Caco-2 (cell line): ENCODE data around the gene CITED4. TPM values are rescaled to one million over a fixed set of nuclear protein-coding genes. Genes with fewer than 3 reads are reported as not detected.

ENCODE experiments used
- BruUV-seq: library from RNA; stranded (reverse); fragments of 400-500 nt; replicated peaks from 2 replicates; lab custom pipeline; 2021; lab: Mats Ljungman, UMichigan
- CTCF ChIA-PET: fragments of 300-600 bp; sonication (Branson Sonifier 250); formaldehyde crosslinking; loops from one replicate; lab custom pipeline; 2022; ENCODE audit warnings: antibody characterized with exemption; lab: Charles Lee
- POLR2A ChIA-PET: fragments of 300-600 bp; sonication (Branson Sonifier 250); formaldehyde crosslinking; loops from one replicate; lab custom pipeline; 2022; ENCODE audit warnings: antibody characterized with exemption; lab: Charles Lee
- DNase-seq, 2 experiments: peaks; one replicate each; pipeline versions ENCODE4 v3.0.0 to v3.0.0-alpha.2; 2020 to 2022
- H3K27me3 ChIP-seq: replicated peaks from 2 replicates; pipeline ENCODE4 v1.6.0; 2011; ENCODE audit warnings: low read length; ENCODE audit not compliant: control insufficient read depth, insufficient read depth
- H3K36me3 ChIP-seq: 2 replicates; pipeline ENCODE4 v1.5.1; 2011; ENCODE audit warnings: low read length; ENCODE audit not compliant: control insufficient read depth, insufficient read depth
- H3K4me1 ChIP-seq: fragments of 250-450 bp; sonication (Bioruptor Pico); 2 replicates; pipeline ENCODE4 v1.5.1; 2020; ENCODE audit warnings: mild to moderate bottlenecking
- H3K4me3 ChIP-seq: 2 replicates; pipeline ENCODE4 v1.5.1; 2011; ENCODE audit warnings: low read depth, mild to moderate bottlenecking, control low read depth, low read length
- H3K9me3 ChIP-seq: fragments of 250-450 bp; sonication (Bioruptor Pico); 2 replicates; pipeline ENCODE4 v1.5.1; 2020; ENCODE audit warnings: mild to moderate bottlenecking, moderate library complexity
- H3K27ac Mint-ChIP-seq: one replicate; pipeline ENCODE4 v1.8.0; 2022; ENCODE audit warnings: mixed read lengths; ENCODE audit not compliant: unreplicated experiment
- H3K27me3 Mint-ChIP-seq: one replicate; pipeline ENCODE4 v1.8.0; 2022; ENCODE audit warnings: mixed read lengths; ENCODE audit not compliant: insufficient read depth, unreplicated experiment
- H3K36me3 Mint-ChIP-seq: one replicate; pipeline ENCODE4 v1.8.0; 2022; ENCODE audit warnings: mild to moderate bottlenecking, mixed read lengths; ENCODE audit not compliant: insufficient read depth, unreplicated experiment
- H3K4me1 Mint-ChIP-seq: one replicate; pipeline ENCODE4 v1.8.0; 2022; ENCODE audit warnings: low read depth, mixed read lengths; ENCODE audit not compliant: unreplicated experiment
- H3K4me3 Mint-ChIP-seq: one replicate; pipeline ENCODE4 v1.8.0; 2022; ENCODE audit warnings: mild to moderate bottlenecking, moderate library complexity, mixed read lengths; ENCODE audit not compliant: unreplicated experiment
- H3K9me3 Mint-ChIP-seq: one replicate; pipeline ENCODE4 v1.8.0; 2022; ENCODE audit warnings: mixed read lengths; ENCODE audit not compliant: unreplicated experiment
- CTCF ChIP-seq, 2 experiments: fragments of 200-600 bp in 1 of 2; IDR thresholded peaks; 1 replicate in 1 of 2; 2 replicates in 1 of 2; pipeline versions ENCODE4 v1.5.1 to v1.8.0; 2011 to 2022; ENCODE audit warnings: antibody characterized with exemption in 1 of 2, control low read depth in 1 of 2, inconsistent platforms in 1 of 2, low read depth in 1 of 2, low read length in 1 of 2, mild to moderate bottlenecking in 1 of 2, moderate library complexity in 1 of 2; ENCODE audit not compliant: insufficient read depth in 1 of 2, severe bottlenecking in 1 of 2, unreplicated experiment in 1 of 2
- intact Hi-C: fragments of 100-400 bp; cut with micrococcal nuclease; formaldehyde crosslinking; loops from one replicate; pipeline ENCODE4 v1.10.0; 2022; ENCODE audit not compliant: unreplicated experiment
- total RNA-seq: library from RNA; stranded (reverse); gene quantifications from 2 replicates; pipeline ENCODE4 v1.2.3, GENCODE V29; 2022

Gene CITED4
- total RNA-seq, 1 experiment from 2014 or later, result 19.5 TPM

- peaks cover 3% of the 10 kb centered on the region; the same call in 1 of the 2 replicates for H3K9me3 ChIP-seq
- Mint-ChIP-seq H3K27ac (no peak overlapping the region), H3K36me3 (no peaks in the 10 kb centered on the region), H3K9me3 (no peaks in the 10 kb centered on the region), H3K4me1 (no peaks in the 10 kb centered on the region), H3K27me3 (no peaks in the 10 kb centered on the region), H3K4me3 (no peak overlapping the region)
- BruUV-seq, result no TSS peak
- CTCF ChIA-PET, result no interaction called here
- H3K4me3 ChIP-seq, result no peak overlapping the region
- no peak for DNase-seq
- intact Hi-C loops, result no loop called here
- H3K27me3 ChIP-seq, result no peaks in the 10 kb centered on the region
- TF ChIP-seq CTCF (IDR thresholded peaks at IDR 0.05; ENCODE audit: insufficient read depth in 1 of 2, low read depth in 1 of 2, low read length in 1 of 2, severe bottlenecking in 1 of 2, unreplicated experiment in 1 of 2), result no peak
- no peaks in the 10 kb centered on the region for H3K36me3 ChIP-seq
- POLR2A ChIA-PET, result no interaction called here
- H3K4me1 ChIP-seq, result no peaks in the 10 kb centered on the region
Measured at GRCh38 chr1:40878906-40879305, 16.7 kb upstream of the CITED4 start.

- Mint-ChIP-seq H3K4me1 (no peaks in the 10 kb centered on the region), H3K27ac (no peak overlapping the region), H3K27me3 (no peaks in the 10 kb centered on the region), H3K4me3 (no peak overlapping the region), H3K9me3 (no peaks in the 10 kb centered on the region), H3K36me3 (no peaks in the 10 kb centered on the region)
- intact Hi-C loops, result no loop called here
- no peaks in the 10 kb centered on the region for H3K36me3 ChIP-seq
- H3K9me3 ChIP-seq, result peaks cover 3% of the 10 kb centered on the region; the same call in 1 of the 2 replicates
- POLR2A ChIA-PET, result no interaction called here
- no peak for TF ChIP-seq CTCF (IDR thresholded peaks at IDR 0.05; ENCODE audit: insufficient read depth in 1 of 2, low read depth in 1 of 2, low read length in 1 of 2, severe bottlenecking in 1 of 2, unreplicated experiment in 1 of 2)
- no TSS peak for BruUV-seq
- H3K27me3 ChIP-seq, result no peaks in the 10 kb centered on the region
- no peaks in the 10 kb centered on the region for H3K4me1 ChIP-seq
- DNase-seq, result no peak
- CTCF ChIA-PET, result interaction anchor here (0.6 kb wide), 1 partner anchor 58 kb away, joined by 6 read pairs; no protein-coding TSS in a partner anchor
- no peak overlapping the region for H3K4me3 ChIP-seq
Measured at GRCh38 chr1:40877698-40878097, 15.5 kb upstream of the CITED4 start.

DNA sequence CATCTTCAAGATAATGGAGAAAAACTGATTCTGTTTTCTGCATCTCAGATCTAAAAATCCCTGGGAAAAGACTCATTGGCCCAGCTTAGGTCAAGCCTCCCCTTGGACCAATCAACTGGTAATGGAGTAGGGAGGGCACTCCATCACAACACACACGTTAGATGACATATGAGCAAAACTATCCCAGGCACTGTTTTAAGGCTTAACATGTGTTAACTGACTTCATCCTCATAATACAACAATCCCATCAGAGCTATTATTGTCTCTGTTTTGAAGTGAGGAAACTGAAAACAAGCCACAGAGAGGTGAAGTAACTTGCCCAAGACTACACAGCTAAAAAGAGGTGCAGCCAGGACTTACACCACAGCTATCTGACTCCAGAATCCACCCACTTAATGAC, 14.7 kb upstream of the CITED4 start:
- POLR2A ChIA-PET, result no interaction called here
- CTCF ChIA-PET, result interaction anchor here (0.6 kb wide), 1 partner anchor 59 kb away, joined by 6 read pairs; no protein-coding TSS in a partner anchor
- Mint-ChIP-seq H3K36me3 (no peaks in the 10 kb centered on the region), H3K27me3 (no peaks in the 10 kb centered on the region), H3K9me3 (no peaks in the 10 kb centered on the region), H3K4me1 (no peaks in the 10 kb centered on the region), H3K4me3 (no peak overlapping the region), H3K27ac (no peak overlapping the region)
- intact Hi-C loops, result no loop called here
- Histone ChIP-seq H3K36me3 (no peaks in the 10 kb centered on the region), H3K9me3 (peaks cover 3% of the 10 kb centered on the region; the same call in 1 of the 2 replicates), H3K27me3 (no peaks in the 10 kb centered on the region), H3K4me1 (no peaks in the 10 kb centered on the region), H3K4me3 (no peak overlapping the region)
- no peak for TF ChIP-seq CTCF (IDR thresholded peaks at IDR 0.05; ENCODE audit: insufficient read depth in 1 of 2, low read depth in 1 of 2, low read length in 1 of 2, severe bottlenecking in 1 of 2, unreplicated experiment in 1 of 2)
- no TSS peak for BruUV-seq
- DNase-seq, result no peak
